Ishikawa (cell line): ENCODE data around the gene ANO4.

Experiments used
- CEBPB ChIP-seq: IDR thresholded peaks from 2 replicates; pipeline ENCODE4 v1.6.1; 2012
- CREB1 ChIP-seq: IDR thresholded peaks from 2 replicates; pipeline ENCODE4 v1.6.1; 2012; ENCODE audit warnings: low read depth
- EGR1 ChIP-seq: IDR thresholded peaks from 2 replicates; pipeline ENCODE4 v1.6.1; 2012
- EP300 ChIP-seq: IDR thresholded peaks from 2 replicates; pipeline ENCODE4 v1.6.1; 2012; ENCODE audit warnings: borderline replicate concordance
- FOXM1 ChIP-seq: IDR thresholded peaks from 2 replicates; pipeline ENCODE4 v1.6.1; 2012; ENCODE audit warnings: low read depth, borderline replicate concordance
- MAX ChIP-seq: IDR thresholded peaks from 2 replicates; pipeline ENCODE4 v1.6.1; 2012
- NFIC ChIP-seq: IDR thresholded peaks from 2 replicates; pipeline ENCODE4 v1.6.1; 2012
- RAD21 ChIP-seq: IDR thresholded peaks from 2 replicates; pipeline ENCODE4 v1.6.1; 2012; ENCODE audit warnings: low read depth
- REST ChIP-seq: IDR thresholded peaks from 2 replicates; pipeline ENCODE4 v1.6.1; 2012; ENCODE audit warnings: low read depth, mild to moderate bottlenecking
- TAF1 ChIP-seq: IDR thresholded peaks from 2 replicates; pipeline ENCODE4 v1.6.1; 2012; ENCODE audit warnings: low read depth, mild to moderate bottlenecking
- TCF12 ChIP-seq: IDR thresholded peaks from 2 replicates; pipeline ENCODE4 v1.6.1; 2012; ENCODE audit warnings: low read depth
- TEAD4 ChIP-seq: IDR thresholded peaks from 2 replicates; pipeline ENCODE4 v1.6.1; 2012
- USF1 ChIP-seq: IDR thresholded peaks from 2 replicates; pipeline ENCODE4 v1.6.1; 2012
- YY1 ChIP-seq: IDR thresholded peaks from 2 replicates; pipeline ENCODE4 v1.6.1; 2012; ENCODE audit warnings: low read depth
- ZBTB7A ChIP-seq: IDR thresholded peaks from 2 replicates; pipeline ENCODE4 v1.6.1; 2012; ENCODE audit warnings: low read depth

ANO4 gene

GRCh38 chr12:100801320-100801719, 6.7 kb downstream of the ANO4 start:
- no peak for TF ChIP-seq ZBTB7A
- no peak for TF ChIP-seq YY1
- TF ChIP-seq REST, result no peak
- no peak for TF ChIP-seq USF1
- no peak for TF ChIP-seq EP300
- no peak for TF ChIP-seq CEBPB
- no peak for TF ChIP-seq NFIC
- TF ChIP-seq CREB1, result no peak
- TF ChIP-seq FOXM1, result no peak
- no peak for TF ChIP-seq TAF1
- no peak for TF ChIP-seq TEAD4
- TF ChIP-seq RAD21, result no peak
- no peak for TF ChIP-seq EGR1
- no peak for TF ChIP-seq MAX
- no peak for TF ChIP-seq TCF12

- TF ChIP-seq MAX (no peak), EGR1 (no peak), EP300 (no peak), TCF12 (no peak), TAF1 (no peak), RAD21 (no peak)
Measured at GRCh38 chr12:100808777-100809176, 14.2 kb downstream of the ANO4 start.

- TF ChIP-seq MAX (no peak), RAD21 (no peak), ZBTB7A (no peak)
Measured at GRCh38 chr12:100820314-100820713, 25.7 kb downstream of the ANO4 start.

GRCh38 chr12:100823963-100824362, 29.4 kb downstream of the ANO4 start:
- no peak for TF ChIP-seq YY1
- TF ChIP-seq FOXM1, result no peak
- TF ChIP-seq TAF1, result no peak
- TF ChIP-seq CREB1, result no peak
- no peak for TF ChIP-seq RAD21
- no peak for TF ChIP-seq MAX
- TF ChIP-seq CEBPB, result no peak
- TF ChIP-seq USF1, result no peak
- TF ChIP-seq EGR1, result no peak
- TF ChIP-seq EP300, result no peak
- TF ChIP-seq TCF12, result no peak
- TF ChIP-seq REST, result no peak
- no peak for TF ChIP-seq ZBTB7A
- TF ChIP-seq TEAD4, result no peak
- no peak for TF ChIP-seq NFIC

- TF ChIP-seq YY1 (no peak), TCF12 (no peak), MAX (no peak), CEBPB (no peak), NFIC (no peak), EP300 (no peak)
Measured at GRCh38 chr12:100824476-100824875, 29.9 kb downstream of the ANO4 start.

- TF ChIP-seq NFIC (no peak), REST (peak; percentile 95), TAF1 (no peak), CREB1 (no peak)
Measured at GRCh38 chr12:100826323-100826722, 31.7 kb downstream of the ANO4 start.
